K562 (cell line): ENCODE measurements around the gene DUSP10. TPM values are rescaled to one million over a fixed set of nuclear protein-coding genes. Genes with fewer than 3 reads are reported as not detected.
A peak's percentile ranks its signal among the peaks of the same experiment; 100 is the strongest.

Experiments used
- CCAR2 ChIP-seq: fragments of 200-400 bp; formaldehyde crosslinking; IDR thresholded peaks from 2 replicates; pipeline ENCODE4 v1.6.1; 2017; ENCODE audit warnings: mild to moderate bottlenecking, low read depth, low read length
- DNMT1 ChIP-seq: fragments of 450-650 bp; IDR thresholded peaks from 2 replicates; pipeline ENCODE4 v1.6.1; 2016; ENCODE audit warnings: antibody characterized with exemption, mild to moderate bottlenecking
- E2F3 ChIP-seq: fragments of 250-450 bp; sonication (Bioruptor Pico); IDR thresholded peaks from 2 replicates; pipeline ENCODE4 v1.4.0; 2020; ENCODE audit warnings: mild to moderate bottlenecking
- HNRNPL ChIP-seq: fragments of 200-400 bp; formaldehyde crosslinking; IDR thresholded peaks from 2 replicates; pipeline ENCODE4 v1.6.1; 2017; ENCODE audit warnings: low read depth, mild to moderate bottlenecking, low read length
- HNRNPUL1 ChIP-seq: fragments of 200-400 bp; formaldehyde crosslinking; IDR thresholded peaks from 2 replicates; pipeline ENCODE4 v1.6.1; 2017; ENCODE audit warnings: low read length
- KDM4B ChIP-seq, 2 experiments: fragments of 450-650 bp in 1 of 2; sonication (generic) in 1 of 2; IDR thresholded peaks; 2 replicates each; pipeline ENCODE4 v1.6.1; 2016 to 2017; ENCODE audit warnings: borderline replicate concordance in 2 of 2, antibody characterized with exemption in 1 of 2, low read depth in 1 of 2, mild to moderate bottlenecking in 1 of 2
- L3MBTL2 ChIP-seq: fragments of 450-650 bp; IDR thresholded peaks from 2 replicates; pipeline ENCODE4 v1.6.1; 2016; ENCODE audit warnings: mild to moderate bottlenecking, moderate library complexity
- MAZ ChIP-seq, 2 experiments: fragments of 450-650 bp in 1 of 2; sonication (generic) in 1 of 2; formaldehyde crosslinking; IDR thresholded peaks in 1 of 2; conservative IDR thresholded peaks in 1 of 2; 2 replicates each; pipeline versions ENCODE4 v1.4.0 to v1.5.0; 2020; ENCODE audit warnings: mild to moderate bottlenecking in 1 of 2, missing genetic modification reagents in 1 of 2
- MCM5 ChIP-seq: fragments of 450-650 bp; IDR thresholded peaks from 2 replicates; pipeline ENCODE4 v1.6.1; 2016; ENCODE audit warnings: low read depth
- MED1 ChIP-seq: sonication (generic); formaldehyde crosslinking; IDR thresholded peaks from 2 replicates; pipeline ENCODE4 v1.8.1; 2023; ENCODE audit warnings: missing genetic modification reagents, borderline replicate concordance
- NCOA4 ChIP-seq: fragments of 450-650 bp; IDR thresholded peaks from 2 replicates; pipeline ENCODE4 v1.6.1; 2018; ENCODE audit warnings: mild to moderate bottlenecking; ENCODE audit not compliant: partially characterized antibody
- NFIX ChIP-seq: fragments of 250-450 bp; sonication (Bioruptor Pico); IDR thresholded peaks from 2 replicates; pipeline ENCODE4 v1.4.0; 2020; ENCODE audit warnings: low read depth, mild to moderate bottlenecking, moderate library complexity
- PTBP1 ChIP-seq: fragments of 200-400 bp; formaldehyde crosslinking; IDR thresholded peaks from 2 replicates; pipeline ENCODE4 v1.6.1; 2017; ENCODE audit warnings: low read depth, low read length
- RCOR1 ChIP-seq, 2 experiments: IDR thresholded peaks; 2 replicates each; pipeline ENCODE4 v1.6.1; 2012; ENCODE audit warnings: low read depth in 2 of 2, low read length in 2 of 2, borderline replicate concordance in 1 of 2, improper control_type of control experiment in 1 of 2
- SIRT6 ChIP-seq: IDR thresholded peaks from one replicate; pipeline ENCODE4 v1.6.1; 2012; ENCODE audit warnings: low read depth, mild to moderate bottlenecking, control low read depth, inconsistent platforms, low read length, moderate library complexity
- SMARCA4 ChIP-seq: fragments of 450-650 bp; IDR thresholded peaks from 2 replicates; pipeline ENCODE4 v1.6.1; 2016
- SMARCA5 ChIP-seq: fragments of 450-650 bp; IDR thresholded peaks from 2 replicates; pipeline ENCODE4 v1.6.1; 2016
- SMARCB1 ChIP-seq: IDR thresholded peaks from 2 replicates; pipeline ENCODE4 v1.6.1; 2011; ENCODE audit warnings: improper control_type of control experiment, low read depth; ENCODE audit not compliant: insufficient read length
- ZC3H11A ChIP-seq: IDR thresholded peaks from 2 replicates; pipeline ENCODE4 v1.6.1; 2012; ENCODE audit warnings: low read depth, low read length, improper control_type of control experiment
- ZFP1 ChIP-seq: fragments of 450-650 bp; formaldehyde crosslinking; IDR thresholded peaks from 2 replicates; pipeline ENCODE4 v1.4.0; 2020; ENCODE audit warnings: mild to moderate bottlenecking, mixed read lengths
- ZKSCAN8 ChIP-seq: fragments of 200-800 bp; sonication (Bioruptor generic); IDR thresholded peaks from 2 replicates; pipeline ENCODE4 v1.6.1; 2016; ENCODE audit warnings: missing genetic modification characterization, missing compliant biosample characterization
- ZNF354B ChIP-seq: fragments of 250-450 bp; sonication (Bioruptor Pico); IDR thresholded peaks from 2 replicates; pipeline ENCODE4 v1.4.0; 2020
- ZNF384 ChIP-seq: IDR thresholded peaks from 2 replicates; pipeline ENCODE4 v1.6.1; 2012; ENCODE audit warnings: low read depth, low read length, improper control_type of control experiment
- ZNF589 ChIP-seq: fragments of 200-800 bp; sonication (Bioruptor generic); IDR thresholded peaks from 2 replicates; pipeline ENCODE4 v1.6.1; 2016; ENCODE audit warnings: low read depth, missing genetic modification characterization, missing compliant biosample characterization
- ZNF76 ChIP-seq: fragments of 250-450 bp; sonication (Bioruptor Pico); IDR thresholded peaks from 2 replicates; pipeline ENCODE4 v1.4.0; 2020; ENCODE audit warnings: mild to moderate bottlenecking, moderate library complexity, borderline replicate concordance
- polyA plus RNA-seq, 8 experiments: library from polyadenylated mRNA; depleted of rRNA in 4 of 8; stranded (reverse) in 5 of 8; unstranded in 3 of 8; fragments of >200 nt; fragmentation: Nextera tagmentation in 2 of 8; fragmentation: Illumina TruSeq in 1 of 8; extraction: Ambion mirVana in 2 of 8; extraction: Trizol in 1 of 8; gene quantifications; 2 replicates each; pipeline versions ENCODE4 v1.2.1 to v1.2.3, GENCODE V29; 2011 to 2014; ENCODE audit warnings: inconsistent platforms in 1 of 8, missing spikeins in 1 of 8
- total RNA-seq, 7 experiments: library from RNA; depleted of rRNA in 6 of 7; stranded (reverse); fragments of >200 nt in 6 of 7; fragmentation: Illumina TruSeq in 2 of 7; extraction: Trizol in 2 of 7; gene quantifications; 2 replicates each; pipeline versions ENCODE4 v1.2.1 to v1.2.3, GENCODE V29; 2011 to 2021; ENCODE audit warnings: low replicate concordance in 1 of 7
- TF ChIP-seq, protein P1 (sequence below): fragments of 450-650 bp; IDR thresholded peaks from 2 replicates; pipeline ENCODE4 v1.6.1; 2018; ENCODE audit not compliant: partially characterized antibody

The DUSP10 gene
- total and polyA plus RNA-seq, 9 of the 15 experiments (the other 6 are each of a cell fraction or from before 2014, with no cell fraction given) = 1.7 to 8.3 (median 6.1) TPM

GRCh38 chr1:221741703-221742554 is at the start of gene DUSP10 (continued):
- TF ChIP-seq ZNF76 = peak; percentile 74; the same call in 1 of the 2 replicates
- TF ChIP-seq MED1 (CRISPR knock-in tag) = no peak
- 0 out of 2 replicates have a peak, but pooled peaks have one; percentile 30 for TF ChIP-seq NFIX (CRISPR knock-in tag)
- TF ChIP-seq MAZ (CRISPR knock-in tag; conservative IDR thresholded peaks at IDR 0.05 in 1 of 2, IDR thresholded peaks at IDR 0.05 in 1 of 2) = peak in 1 of 2 experiments; percentile 43; a peak in 2 of 4 replicates
- peak; percentile 69 for TF ChIP-seq SMARCA4
- TF ChIP-seq ZKSCAN8 (CRISPR knock-in tag) = no peak
- TF ChIP-seq SIRT6 = no peak
- no peak for TF ChIP-seq NCOA4
- TF ChIP-seq HNRNPL = no peak
- TF ChIP-seq ZNF384 = no peak
- TF ChIP-seq DNMT1 = no peak
- no peak for TF ChIP-seq PTBP1
- no peak for TF ChIP-seq ZC3H11A
- TF ChIP-seq HNRNPUL1 = no peak
- TF ChIP-seq CCAR2 = no peak
- TF ChIP-seq E2F3 (CRISPR knock-in tag) = peak; percentile 75; the same call in 1 of the 2 replicates
- TF ChIP-seq ZNF354B = no peak
- no peak for TF ChIP-seq MCM5
- TF ChIP-seq, protein P1, sequence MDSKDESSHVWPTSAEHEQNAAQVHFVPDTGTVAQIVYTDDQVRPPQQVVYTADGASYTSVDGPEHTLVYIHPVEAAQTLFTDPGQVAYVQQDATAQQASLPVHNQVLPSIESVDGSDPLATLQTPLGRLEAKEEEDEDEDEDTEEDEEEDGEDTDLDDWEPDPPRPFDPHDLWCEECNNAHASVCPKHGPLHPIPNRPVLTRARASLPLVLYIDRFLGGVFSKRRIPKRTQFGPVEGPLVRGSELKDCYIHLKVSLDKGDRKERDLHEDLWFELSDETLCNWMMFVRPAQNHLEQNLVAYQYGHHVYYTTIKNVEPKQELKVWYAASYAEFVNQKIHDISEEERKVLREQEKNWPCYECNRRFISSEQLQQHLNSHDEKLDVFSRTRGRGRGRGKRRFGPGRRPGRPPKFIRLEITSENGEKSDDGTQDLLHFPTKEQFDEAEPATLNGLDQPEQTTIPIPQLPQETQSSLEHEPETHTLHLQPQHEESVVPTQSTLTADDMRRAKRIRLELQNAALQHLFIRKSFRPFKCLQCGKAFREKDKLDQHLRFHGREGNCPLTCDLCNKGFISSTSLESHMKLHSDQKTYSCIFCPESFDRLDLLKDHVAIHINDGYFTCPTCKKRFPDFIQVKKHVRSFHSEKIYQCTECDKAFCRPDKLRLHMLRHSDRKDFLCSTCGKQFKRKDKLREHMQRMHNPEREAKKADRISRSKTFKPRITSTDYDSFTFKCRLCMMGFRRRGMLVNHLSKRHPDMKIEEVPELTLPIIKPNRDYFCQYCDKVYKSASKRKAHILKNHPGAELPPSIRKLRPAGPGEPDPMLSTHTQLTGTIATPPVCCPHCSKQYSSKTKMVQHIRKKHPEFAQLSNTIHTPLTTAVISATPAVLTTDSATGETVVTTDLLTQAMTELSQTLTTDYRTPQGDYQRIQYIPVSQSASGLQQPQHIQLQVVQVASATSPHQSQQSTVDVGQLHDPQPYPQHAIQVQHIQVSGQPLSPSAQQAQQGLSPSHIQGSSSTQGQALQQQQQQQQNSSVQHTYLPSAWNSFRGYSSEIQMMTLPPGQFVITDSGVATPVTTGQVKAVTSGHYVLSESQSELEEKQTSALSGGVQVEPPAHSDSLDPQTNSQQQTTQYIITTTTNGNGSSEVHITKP = peak; percentile 31
- TF ChIP-seq L3MBTL2 = no peak
- peak in 1 of 2 experiments; percentile 22; a peak in 2 of 4 replicates for TF ChIP-seq KDM4B (IDR thresholded peaks at IDR 0.05; ENCODE audit: borderline replicate concordance in 2 of 2, low read depth in 1 of 2)
- TF ChIP-seq ZNF589 (CRISPR knock-in tag) = no peak
- TF ChIP-seq ZFP1 (CRISPR knock-in tag) = no peak
- peak in 1 of 2 experiments; percentile 39; a peak in 1 of 4 replicates for TF ChIP-seq RCOR1 (IDR thresholded peaks at IDR 0.05; ENCODE audit: borderline replicate concordance in 1 of 2, low read depth in 2 of 2, low read length in 2 of 2)
- no peak for TF ChIP-seq SMARCA5
- no peak for TF ChIP-seq SMARCB1
